ENCODE data around the gene LIME1. TPM values are rescaled to one million over a fixed set of nuclear protein-coding genes. Genes with fewer than 3 reads are reported as not detected.
A peak's percentile ranks its signal among the peaks of the same experiment; 100 is the strongest.

The LIME1 gene
- total RNA-seq, 1 donor from 2014 or later: 4.9 TPM

DNA sequence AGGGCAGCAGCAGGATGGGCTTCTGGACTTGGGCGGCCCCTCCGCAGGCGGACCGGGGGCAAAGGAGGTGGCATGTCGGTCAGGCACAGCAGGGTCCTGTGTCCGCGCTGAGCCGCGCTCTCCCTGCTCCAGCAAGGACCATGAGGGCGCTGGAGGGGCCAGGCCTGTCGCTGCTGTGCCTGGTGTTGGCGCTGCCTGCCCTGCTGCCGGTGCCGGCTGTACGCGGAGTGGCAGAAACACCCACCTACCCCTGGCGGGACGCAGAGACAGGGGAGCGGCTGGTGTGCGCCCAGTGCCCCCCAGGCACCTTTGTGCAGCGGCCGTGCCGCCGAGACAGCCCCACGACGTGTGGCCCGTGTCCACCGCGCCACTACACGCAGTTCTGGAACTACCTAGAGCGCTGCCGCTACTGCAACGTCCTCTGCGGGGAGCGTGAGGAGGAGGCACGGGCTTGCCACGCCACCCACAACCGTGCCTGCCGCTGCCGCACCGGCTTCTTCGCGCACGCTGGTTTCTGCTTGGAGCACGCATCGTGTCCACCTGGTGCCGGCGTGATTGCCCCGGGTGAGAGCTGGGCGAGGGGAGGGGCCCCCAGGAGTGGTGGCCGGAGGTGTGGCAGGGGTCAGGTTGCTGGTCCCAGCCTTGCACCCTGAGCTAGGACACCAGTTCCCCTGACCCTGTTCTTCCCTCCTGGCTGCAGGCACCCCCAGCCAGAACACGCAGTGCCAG lies 39.7 kb upstream of the LIME1 start, which contains the start of gene TNFRSF6B:
TSS of gene TNFRSF6B (plus strand) at position 25 of the 729 bp plus-strand sequence. CDS start at position 141, 116 bp downstream.
- no peak for FAIRE-seq
- peak in 1 of 2 donors; percentile 35 for DNase-seq (ENCODE audit: low spot score in 2 of 2)

DNA sequence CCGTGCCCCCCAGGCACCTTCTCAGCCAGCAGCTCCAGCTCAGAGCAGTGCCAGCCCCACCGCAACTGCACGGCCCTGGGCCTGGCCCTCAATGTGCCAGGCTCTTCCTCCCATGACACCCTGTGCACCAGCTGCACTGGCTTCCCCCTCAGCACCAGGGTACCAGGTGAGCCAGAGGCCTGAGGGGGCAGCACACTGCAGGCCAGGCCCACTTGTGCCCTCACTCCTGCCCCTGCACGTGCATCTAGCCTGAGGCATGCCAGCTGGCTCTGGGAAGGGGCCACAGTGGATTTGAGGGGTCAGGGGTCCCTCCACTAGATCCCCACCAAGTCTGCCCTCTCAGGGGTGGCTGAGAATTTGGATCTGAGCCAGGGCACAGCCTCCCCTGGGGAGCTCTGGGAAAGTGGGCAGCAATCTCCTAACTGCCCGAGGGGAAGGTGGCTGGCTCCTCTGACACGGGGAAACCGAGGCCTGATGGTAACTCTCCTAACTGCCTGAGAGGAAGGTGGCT lies 39.1 kb upstream of the LIME1 start:
- FAIRE-seq (no peak), DNase-seq (ENCODE audit: low spot score in 2 of 2) (no peak)

DNA sequence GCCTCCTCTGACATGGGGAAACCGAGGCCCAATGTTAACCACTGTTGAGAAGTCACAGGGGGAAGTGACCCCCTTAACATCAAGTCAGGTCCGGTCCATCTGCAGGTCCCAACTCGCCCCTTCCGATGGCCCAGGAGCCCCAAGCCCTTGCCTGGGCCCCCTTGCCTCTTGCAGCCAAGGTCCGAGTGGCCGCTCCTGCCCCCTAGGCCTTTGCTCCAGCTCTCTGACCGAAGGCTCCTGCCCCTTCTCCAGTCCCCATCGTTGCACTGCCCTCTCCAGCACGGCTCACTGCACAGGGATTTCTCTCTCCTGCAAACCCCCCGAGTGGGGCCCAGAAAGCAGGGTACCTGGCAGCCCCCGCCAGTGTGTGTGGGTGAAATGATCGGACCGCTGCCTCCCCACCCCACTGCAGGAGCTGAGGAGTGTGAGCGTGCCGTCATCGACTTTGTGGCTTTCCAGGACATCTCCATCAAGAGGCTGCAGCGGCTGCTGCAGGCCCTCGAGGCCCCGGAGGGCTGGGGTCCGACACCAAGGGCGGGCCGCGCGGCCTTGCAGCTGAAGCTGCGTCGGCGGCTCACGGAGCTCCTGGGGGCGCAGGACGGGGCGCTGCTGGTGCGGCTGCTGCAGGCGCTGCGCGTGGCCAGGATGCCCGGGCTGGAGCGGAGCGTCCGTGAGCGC lies 38.5 kb upstream of the LIME1 start:
- FAIRE-seq (no peak), DNase-seq (ENCODE audit: low spot score in 2 of 2) (peak in 1 of 2 donors; percentile 34)

DNA sequence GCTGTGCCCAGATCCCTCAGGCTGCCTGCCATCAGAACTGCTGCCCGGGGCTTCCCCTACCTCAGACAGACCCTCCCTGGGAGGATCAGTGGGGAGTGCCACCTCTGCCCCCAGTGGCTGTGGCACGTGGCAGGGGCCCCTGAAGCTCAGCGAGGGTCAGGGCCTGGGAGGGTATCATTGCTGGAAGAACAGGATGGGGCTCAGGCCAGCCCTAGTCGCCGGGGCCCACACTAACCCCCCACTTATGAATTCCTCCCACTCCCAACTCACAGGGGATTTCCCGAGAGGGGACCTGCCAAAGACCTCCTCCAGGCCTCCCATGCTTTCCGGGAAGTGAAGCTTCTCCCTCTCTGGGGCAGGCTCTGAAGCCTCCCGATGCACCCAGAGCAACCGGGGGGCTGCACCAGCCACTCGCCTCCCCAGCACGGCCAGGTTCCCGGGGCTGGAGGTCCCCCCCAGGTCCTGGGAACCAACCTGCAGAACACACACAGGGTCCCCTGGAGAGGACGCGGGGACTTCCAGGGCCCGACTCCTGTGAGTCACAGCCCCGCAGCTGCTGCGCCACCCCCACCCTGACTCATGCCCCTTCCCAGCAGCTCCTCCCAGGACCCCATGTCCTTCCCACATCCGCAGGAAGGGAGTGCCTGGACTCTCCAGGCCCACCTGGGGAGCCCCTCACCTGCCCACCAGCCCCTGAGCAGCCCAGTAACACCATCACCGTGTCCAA lies 37.6 kb upstream of the LIME1 start:
- no peak for DNase-seq (ENCODE audit: low spot score in 2 of 2)

DNA sequence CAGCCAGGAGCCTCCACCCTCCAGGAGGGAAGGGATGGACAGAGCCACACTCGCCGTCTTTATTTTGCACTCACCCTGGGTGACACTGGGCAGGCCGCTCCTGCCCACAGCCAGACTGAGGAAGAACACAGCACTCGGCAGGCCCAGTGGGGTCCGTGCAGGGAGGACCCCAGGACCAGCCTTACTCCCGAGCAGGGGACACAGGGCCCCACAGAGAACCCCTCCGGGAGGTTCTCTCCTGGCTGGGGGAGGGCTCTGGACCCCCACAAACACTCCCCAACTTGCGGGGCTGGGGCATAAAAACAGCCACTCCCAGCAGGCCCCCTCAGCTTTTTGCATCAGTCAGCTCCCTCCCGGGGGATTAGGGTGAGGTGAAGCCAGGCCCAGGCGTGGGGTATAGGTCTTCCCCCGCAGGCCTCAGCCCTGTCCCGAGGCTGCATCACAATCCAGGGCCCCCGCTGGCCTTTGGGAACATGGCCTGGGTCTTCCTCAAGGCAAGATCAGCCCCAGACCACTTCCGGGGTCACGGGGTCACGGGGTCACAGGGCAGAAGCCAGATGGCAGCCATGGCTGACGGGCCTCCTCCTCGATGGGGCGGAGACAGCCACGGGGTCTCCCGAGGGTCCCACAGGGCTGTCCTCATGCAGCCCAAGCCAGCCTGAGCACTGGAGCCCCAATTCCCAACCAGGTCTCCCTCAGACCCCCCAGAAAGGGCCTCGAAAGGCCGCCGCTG lies 36.8 kb upstream of the LIME1 start:
- no peak for FAIRE-seq
- no peak for DNase-seq (ENCODE audit: low spot score in 2 of 2)

More for the DNA sequence above, 37.6 kb upstream of the LIME1 start:
- no peak for FAIRE-seq

DNA sequence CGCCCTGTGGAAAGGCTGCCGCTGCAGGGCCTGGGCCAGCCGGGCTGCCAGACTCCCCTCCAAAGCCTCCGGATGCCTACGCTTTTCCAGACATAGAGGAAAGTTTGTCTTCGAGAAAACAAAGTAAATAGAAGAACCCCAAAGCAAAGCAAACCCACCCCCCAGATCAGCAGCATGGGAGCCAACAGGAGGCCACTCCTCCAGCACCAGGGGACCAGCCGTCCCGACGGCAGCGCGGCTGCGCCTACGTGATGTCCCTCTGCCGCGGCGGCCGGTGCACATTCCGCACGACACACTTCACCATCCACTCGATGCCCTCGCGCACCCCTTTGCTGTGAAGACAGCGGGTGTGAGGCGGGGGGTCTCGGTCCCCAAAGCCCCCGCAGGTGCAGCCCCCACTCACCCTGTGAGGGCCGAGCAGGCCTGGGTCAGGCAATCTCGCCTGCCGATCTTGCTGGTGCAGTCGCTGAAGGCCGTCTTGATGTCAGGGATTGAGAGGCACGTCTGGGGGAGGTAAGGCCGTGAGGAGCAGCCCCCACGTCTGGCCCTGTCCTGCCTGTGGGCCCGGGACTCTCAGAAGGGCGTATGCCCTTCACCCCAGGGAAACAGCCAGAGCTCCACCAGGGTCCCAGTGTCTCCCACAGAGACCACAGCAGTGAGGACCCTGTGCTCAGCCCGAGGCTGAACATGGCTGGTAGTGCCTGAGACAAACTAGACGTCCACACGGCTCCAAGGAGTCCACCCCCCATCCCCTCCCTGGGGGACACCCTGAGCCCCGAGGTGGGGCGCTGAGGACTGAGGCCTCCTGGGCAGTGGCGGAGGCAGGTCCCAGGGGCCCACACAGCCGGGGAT lies 36.0 kb upstream of the LIME1 start:
- FAIRE-seq: no peak
- DNase-seq (ENCODE audit: low spot score in 2 of 2): peak; percentile 14 to 18

DNA sequence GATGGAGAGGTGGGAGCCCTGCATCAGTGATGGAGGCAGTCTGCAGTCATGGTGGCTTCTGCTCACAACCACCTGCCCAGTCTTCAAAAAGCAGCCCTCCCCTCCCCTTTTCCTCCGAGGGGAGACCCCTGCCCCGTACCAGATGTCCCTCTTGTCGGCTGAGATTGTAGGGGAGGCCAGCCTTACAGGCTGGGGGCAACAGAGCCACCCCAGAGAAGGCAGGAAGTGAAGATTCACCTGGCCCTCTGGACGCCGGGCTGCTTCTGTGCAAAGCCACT lies 35.5 kb upstream of the LIME1 start:
- FAIRE-seq (no peak), DNase-seq (ENCODE audit: low spot score in 2 of 2) (no peak)

DNA sequence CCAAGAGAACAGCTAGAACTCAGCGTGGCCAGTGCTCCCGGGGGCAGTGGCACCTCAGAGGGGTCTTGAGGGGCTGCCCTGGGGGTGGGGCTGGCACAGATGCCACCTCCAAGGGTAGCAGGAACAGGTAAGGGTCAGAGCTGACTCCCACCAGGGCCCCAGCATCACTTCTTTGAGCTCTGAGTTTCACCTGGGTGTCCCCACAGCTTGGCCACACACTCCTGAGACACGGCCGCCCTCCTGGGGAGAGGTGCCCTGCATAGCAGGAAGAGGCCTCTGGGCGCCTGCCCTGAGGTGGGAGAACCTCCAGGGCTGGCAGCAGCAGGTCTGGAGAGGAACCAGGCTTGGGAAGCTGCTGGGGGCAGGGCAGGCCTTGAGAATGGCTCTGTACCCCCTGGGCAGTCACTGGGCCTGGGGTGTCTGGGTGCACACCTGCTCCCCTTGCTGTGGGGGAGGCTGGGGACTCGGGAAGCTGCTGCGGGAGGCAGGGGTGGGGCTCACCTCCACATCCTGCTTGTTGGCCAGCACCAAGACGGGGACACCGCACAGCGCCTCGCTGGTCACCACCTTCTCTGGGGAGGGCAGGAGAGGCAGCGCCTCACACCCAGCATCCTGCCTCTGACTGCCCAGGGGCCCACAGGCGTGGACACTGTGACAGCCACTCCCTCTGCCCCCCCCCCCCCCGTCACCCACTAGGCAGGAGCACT lies 35.0 kb upstream of the LIME1 start:
- FAIRE-seq (no peak), DNase-seq (ENCODE audit: low spot score in 2 of 2) (peak; percentile 12 to 13)

DNA sequence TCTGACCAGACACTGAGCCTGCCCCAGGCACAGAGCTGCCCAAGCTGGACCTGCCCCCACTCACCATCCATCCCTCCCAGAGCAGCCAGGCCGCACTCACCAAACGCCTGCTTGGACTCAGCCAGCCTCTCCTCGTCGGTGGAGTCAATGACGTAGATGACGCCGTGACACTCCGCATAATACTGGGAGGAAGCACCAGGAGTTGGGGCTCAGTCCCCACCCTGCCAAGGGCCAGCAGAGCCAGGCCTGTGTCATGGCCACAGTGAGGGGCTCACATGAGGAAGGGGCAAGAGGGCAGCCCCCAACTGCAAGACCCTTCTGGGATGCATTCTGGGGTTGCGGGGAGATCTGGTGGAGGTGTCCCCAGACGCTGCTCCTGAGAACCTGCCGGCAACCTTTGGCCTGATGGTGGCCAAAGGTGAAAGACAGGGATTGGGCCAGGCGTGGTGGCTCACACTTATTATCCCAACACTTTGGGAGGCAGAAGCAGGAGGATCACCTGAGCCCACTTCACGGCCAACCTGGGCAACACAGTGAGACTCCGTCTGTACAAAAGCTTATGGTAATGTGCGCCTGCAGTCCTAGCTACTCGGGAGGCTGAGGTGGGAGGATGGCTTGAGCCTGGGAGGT lies 34.3 kb upstream of the LIME1 start:
- DNase-seq (ENCODE audit: low spot score in 2 of 2) (no peak), FAIRE-seq (no peak)

DNA sequence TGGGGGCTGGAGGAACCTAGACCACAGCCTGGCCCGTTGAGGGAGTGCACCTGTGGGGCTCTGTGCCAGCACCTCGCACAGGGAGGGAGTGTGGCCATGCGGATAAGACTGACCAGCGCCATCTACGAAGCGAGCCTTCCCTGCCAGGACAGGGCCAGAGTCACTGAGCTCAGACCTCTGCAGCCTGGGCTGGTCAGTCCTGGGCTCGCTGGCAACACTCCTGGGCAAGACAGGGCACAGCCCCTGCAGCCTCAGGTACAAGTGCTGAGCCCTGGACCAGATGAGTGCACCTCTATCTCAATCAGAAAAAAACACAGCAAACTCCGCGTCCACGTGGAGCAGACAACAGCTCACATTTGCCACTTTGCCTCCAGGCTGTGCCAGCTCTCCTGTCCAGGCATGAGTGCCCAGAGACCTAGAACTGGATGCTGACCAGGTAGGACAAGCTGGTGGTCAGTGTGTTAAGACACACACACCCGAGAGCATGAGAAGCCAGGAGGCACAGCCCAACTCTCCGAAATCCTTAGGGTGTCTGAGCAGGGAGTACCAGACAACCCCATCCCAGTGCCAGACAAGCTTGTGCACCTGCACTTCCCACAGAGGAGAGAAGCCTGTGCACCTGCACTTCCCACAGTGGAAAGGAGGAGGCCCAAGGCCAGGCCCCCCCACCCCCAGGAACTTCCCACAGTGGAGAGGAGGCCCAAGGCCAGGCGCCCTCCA lies 33.6 kb upstream of the LIME1 start:
- DNase-seq (ENCODE audit: low spot score in 2 of 2): peak in 1 of 2 donors; percentile 6
- no peak for FAIRE-seq

DNA sequence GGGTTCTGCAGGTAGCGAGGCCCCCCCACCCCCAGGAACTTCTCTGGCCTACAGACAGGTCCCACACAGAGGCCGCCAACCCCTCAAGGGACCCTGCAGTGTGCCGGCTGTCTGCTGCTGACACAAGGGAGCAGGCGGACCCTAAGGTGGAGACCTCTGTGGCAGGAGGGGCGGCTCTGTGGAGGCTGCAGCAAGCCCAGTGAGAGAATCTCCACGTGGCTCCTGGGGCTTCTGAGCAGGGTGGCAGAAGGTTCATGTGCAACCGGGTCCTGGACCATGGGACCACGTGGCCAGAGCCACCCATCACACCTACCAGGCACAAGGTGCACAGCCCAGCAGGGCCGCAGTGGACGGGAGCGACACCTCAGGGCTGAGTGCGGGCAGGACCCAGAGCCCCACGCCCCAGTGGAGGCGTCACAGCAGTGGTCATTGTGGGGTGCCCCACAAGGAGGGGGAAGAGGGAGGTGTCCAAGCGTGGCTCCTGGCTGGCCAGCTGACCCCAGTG lies 32.9 kb upstream of the LIME1 start:
- DNase-seq (ENCODE audit: low spot score in 2 of 2) (no peak), FAIRE-seq (no peak)

DNA sequence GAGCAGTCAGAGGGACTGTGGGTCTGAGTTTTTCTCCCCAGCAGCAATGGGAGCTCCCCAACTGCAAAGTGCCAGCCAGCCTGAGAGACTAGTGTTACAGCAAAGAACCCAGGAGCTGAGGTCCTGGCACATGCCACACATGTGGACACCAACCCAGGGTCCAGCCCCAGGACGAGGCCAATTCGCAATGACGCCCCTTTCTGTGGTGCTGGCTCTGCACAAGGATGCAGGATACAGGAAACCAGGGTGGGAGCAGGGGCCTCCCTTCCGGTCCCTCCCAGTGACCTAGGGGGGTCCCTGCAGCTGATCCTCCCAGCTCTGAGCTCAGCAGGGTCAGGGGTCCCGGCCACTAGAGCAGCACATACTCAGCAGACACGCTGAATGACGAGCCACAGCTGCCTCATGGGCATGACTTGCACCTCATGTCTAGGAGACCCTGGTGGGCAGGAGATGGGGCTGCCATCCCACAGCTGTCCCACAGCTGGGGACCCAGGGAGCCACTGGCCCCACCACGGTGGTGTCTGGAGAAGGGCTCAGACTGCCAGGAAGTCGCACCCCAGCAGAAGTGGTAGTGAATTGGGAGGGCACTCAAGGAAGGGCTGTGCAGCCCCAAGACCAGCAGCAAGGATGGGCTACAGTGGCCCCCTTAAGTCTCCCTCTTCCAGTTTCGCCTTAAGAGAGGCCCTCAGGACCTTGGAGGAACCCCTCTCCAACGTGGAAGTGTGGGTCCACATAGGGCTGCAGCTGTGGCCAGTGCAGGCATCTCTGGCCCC lies 32.3 kb upstream of the LIME1 start:
- no peak for FAIRE-seq
- DNase-seq (ENCODE audit: low spot score in 2 of 2): no peak

DNA sequence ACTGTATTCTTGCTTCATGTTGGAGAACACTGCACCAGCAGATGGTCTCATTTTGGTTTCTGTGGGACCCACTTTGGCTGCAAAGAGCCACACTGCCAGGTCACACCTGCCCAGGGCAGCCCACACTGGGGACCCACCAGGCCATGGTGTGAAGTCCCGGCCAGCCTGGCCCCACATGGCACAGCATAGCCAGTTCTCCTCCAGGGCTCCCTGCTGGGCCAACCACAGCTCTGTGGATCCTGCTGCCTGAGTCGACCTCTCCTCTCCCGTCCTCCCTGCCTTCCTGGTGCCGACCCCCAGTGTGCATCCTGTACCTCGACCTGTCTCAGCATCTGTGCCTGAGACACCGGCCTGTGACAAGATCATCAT lies 31.7 kb upstream of the LIME1 start:
- FAIRE-seq: no peak

DNA sequence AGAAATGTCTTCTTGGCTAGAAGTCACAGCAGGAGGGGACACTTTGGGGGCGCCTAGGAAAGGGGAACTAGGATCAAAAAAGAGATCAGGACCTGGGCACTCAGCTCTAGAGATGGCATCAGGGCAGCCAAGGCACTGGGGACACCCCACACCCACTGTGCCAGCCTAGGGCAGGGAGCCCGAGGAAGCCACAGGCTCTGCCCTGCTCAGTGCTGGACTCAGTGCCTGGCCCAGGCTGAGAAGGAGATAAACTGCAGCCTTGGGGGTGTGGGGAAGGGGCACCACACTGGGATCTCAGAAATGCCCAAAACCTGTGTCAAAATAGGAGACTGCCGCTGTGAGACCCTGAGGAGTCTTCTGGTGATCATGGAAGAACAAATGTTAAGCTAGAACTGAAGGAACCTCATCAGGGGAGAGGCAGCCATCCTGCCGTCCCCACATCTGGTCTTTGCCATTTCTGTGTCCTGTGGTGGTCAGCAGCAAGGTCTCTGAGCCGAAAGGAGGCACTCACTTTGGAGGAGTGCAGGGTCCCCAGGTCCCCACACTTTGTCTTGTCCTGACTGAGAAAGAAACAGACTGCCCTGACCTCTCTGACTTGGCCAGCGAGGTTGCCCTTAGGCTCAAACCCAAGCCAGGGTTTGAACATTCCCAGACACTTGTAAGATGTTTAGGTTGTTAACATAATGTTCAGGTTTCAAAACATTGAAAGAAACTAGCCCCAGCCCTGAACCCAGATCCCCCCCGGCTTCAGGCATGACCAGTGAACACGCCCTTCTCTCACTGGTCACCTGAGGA lies 31.0 kb upstream of the LIME1 start:
- peak in 1 of 2 donors; percentile 12 for DNase-seq (ENCODE audit: low spot score in 2 of 2)
- no peak for FAIRE-seq

More for the DNA sequence above, 31.7 kb upstream of the LIME1 start:
- DNase-seq (ENCODE audit: low spot score in 2 of 2): no peak

DNA sequence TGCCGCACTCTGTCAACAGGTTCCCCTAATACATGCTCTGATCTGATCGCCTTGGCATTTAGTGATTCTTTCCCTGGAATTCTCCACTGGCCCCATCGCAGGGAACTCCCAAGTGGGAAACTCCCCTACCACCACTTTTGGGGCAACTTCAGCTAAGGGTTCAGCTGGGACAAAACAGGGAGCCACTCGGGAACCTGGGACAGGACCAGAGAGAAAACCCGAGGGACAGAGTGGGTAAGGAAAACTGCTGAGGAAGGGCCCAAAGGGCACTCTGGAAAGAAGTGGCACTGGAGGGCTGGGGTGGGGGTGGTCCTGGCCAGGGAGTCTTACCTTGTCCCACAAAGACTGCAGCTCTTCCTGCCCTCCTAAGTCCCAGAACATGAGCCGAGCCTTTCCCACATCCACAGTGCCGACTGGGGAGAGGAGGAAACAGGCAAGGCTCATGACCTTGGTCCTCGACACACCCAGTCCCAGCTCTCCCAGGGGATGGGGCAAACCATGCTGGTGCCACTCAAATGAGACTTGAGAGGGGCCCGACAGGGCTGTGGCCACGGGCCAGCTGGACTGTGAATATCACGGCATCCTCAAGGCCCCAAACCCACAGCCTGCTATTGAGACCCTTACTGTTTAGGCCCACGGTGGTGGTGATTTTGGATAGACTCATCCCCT lies 30.3 kb upstream of the LIME1 start:
- FAIRE-seq (no peak), DNase-seq (ENCODE audit: low spot score in 2 of 2) (peak in 1 of 2 donors; percentile 12)

All from frontal cortex (tissue), 4 donors.